GM12874 (cell line): ENCODE results near the gene FBXL15.

Source experiments
- TF ChIP-seq, protein P1 (sequence below): IDR thresholded peaks from 2 replicates; pipeline ENCODE4 v1.5.1; 2011; ENCODE audit warnings: low read depth, mild to moderate bottlenecking, control low read depth, low read length, moderate library complexity; ENCODE audit not compliant: insufficient read depth

Gene FBXL15

GRCh38 chr10:102394801-102395399, 25.7 kb upstream of the FBXL15 start:
- TF ChIP-seq, protein P1, sequence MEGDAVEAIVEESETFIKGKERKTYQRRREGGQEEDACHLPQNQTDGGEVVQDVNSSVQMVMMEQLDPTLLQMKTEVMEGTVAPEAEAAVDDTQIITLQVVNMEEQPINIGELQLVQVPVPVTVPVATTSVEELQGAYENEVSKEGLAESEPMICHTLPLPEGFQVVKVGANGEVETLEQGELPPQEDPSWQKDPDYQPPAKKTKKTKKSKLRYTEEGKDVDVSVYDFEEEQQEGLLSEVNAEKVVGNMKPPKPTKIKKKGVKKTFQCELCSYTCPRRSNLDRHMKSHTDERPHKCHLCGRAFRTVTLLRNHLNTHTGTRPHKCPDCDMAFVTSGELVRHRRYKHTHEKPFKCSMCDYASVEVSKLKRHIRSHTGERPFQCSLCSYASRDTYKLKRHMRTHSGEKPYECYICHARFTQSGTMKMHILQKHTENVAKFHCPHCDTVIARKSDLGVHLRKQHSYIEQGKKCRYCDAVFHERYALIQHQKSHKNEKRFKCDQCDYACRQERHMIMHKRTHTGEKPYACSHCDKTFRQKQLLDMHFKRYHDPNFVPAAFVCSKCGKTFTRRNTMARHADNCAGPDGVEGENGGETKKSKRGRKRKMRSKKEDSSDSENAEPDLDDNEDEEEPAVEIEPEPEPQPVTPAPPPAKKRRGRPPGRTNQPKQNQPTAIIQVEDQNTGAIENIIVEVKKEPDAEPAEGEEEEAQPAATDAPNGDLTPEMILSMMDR: no peak

DNA sequence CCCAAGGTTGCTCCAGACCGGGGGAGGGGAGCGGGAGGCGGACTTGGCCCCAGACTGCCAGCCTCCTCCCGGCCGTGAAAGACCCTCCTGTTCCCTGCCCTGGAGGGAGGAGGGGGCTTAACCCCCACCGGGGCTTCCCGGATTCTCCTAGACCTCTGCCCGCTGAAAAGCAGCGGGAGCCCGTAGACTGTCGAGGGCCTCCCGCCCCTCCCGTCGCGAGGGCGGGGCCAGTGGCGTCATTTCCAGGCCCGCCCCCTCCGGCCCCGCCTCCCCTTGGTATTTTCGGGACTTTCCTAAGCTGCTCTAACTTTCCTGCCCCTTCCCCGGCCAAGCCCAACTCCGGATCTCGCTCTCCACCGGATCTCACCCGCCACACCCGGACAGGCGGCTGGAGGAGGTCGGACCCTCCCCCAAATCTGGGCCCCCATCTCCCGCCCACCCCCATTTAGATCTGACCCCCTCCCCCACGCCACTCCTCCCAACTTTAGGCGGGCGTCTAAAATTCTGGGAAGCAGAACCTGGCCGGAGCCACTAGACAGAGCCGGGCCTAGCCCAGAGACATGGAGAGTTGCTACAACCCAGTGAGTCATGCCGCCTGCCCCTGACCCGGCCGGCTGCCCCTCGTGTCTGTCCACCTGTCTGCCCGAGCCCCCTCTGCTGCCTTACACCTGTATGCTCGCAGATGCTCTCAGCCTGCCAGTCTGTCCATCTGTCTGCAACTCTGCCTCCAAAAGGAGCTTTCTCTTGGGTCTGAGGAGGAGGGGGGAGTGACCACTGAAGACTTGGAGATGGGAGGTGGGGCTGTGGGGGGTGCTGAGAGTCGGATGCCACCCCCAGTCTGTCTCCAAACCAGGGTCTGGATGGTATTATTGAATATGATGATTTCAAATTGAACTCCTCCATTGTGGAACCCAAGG, 25.0 kb upstream of the FBXL15 start, which contains the start of gene NFKB2:
NFKB2 (plus strand) TSS at position 306 of the 917 bp plus-strand sequence; CDS start at position 561, 255 bp downstream.
- TF ChIP-seq, protein P1: no peak

GRCh38 chr10:102396317-102396650, 24.4 kb upstream of the FBXL15 start:
- TF ChIP-seq, protein P1: no peak

- TF ChIP-seq, protein P1: no peak
Observed at GRCh38 chr10:102396730-102397151, 23.9 kb upstream of the FBXL15 start.

DNA sequence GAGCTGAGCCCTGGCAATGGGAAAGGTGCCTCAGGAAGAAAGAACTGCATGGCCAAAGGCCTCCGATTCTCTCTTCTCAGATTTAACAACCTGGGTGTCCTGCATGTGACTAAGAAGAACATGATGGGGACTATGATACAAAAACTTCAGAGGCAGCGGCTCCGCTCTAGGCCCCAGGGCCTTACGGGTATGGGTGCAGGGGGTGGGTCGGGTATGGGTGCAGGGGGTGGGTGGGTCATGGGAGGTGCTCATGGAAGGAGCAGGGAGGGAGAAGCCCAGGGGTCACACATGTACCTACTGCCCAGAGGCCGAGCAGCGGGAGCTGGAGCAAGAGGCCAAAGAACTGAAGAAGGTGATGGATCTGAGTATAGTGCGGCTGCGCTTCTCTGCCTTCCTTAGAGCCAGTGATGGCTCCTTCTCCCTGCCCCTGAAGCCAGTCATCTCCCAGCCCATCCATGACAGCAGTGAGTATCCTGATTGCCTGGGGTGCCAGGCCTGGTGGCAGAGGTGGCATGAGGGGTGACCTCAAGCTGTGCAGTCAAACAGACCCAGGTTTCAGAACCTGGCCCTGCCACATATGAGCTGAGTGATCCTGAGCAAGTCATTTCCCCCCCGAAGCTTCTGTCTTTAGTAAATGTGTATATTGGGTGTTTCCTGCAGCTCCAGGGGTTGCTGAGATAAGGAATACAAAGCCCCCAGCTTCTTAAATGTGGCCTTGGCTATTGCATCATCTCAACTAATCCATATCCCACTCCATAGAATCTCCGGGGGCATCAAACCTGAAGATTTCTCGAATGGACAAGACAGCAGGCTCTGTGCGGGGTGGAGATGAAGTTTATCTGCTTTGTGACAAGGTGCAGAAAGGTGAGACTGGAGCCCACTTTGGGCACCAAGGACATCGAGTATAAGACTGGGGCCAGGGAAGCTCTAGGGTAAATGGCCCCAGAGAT, 23.1 kb upstream of the FBXL15 start:
- TF ChIP-seq, protein P1: no peak

GRCh38 chr10:102398172-102399020, 22.2 kb upstream of the FBXL15 start:
- TF ChIP-seq, protein P1: no peak
